ENCODE results near the gene ATP5F1B. TPM values are rescaled to one million over a fixed set of nuclear protein-coding genes. Genes with fewer than 3 reads are reported as not detected.

Gene ATP5F1B
- total and polyA plus RNA-seq, 8 donors = 126 to 299 (median 211) TPM

- Histone ChIP-seq H3K4me3 (no peak overlapping the region), H3K9me3 (no peaks in the 10 kb centered on the region), H3K4me1 (peaks cover 9 to 17% (median 15%) of the 10 kb centered on the region in 3 donors), H3K27me3 (no peaks in the 10 kb centered on the region), H3K27ac (no peak overlapping the region), H3K36me3 (peaks cover 0 to 72% (median 27%) of the 10 kb centered on the region in 3 donors)
- DNase-seq (no peak), FAIRE-seq (no peak), ATAC-seq (no peak)
- WGBS, 2 donors = 64% methylated on average over 2 of the region's 2 CpGs
- intact Hi-C loops (cut with DNase I) = no loop called here
- no peak for TF ChIP-seq CTCF (IDR thresholded peaks at IDR 0.05)
Measured at GRCh38 chr12:56668197-56668457, 22.3 kb upstream of the ATP5F1B start.

- 94 to 96% methylated on average over 13 of the region's 13 CpGs for WGBS, 2 donors
- no peaks in the 10 kb centered on the region for H3K27me3 ChIP-seq
- ATAC-seq (peak in 2 of 4 donors; percentile 5 to 15), DNase-seq (peak in 1 of 6 donors; percentile 7), FAIRE-seq (no peak)
- no peak overlapping the region for H3K27ac ChIP-seq
- no peaks in the 10 kb centered on the region for H3K4me1 ChIP-seq
- TF ChIP-seq CTCF (IDR thresholded peaks at IDR 0.05) = no peak
- H3K36me3 ChIP-seq = peaks cover 0 to 37% (median 16%) of the 10 kb centered on the region in 3 donors
- no peak overlapping the region for H3K4me3 ChIP-seq
- no peaks in the 10 kb centered on the region for H3K9me3 ChIP-seq
- intact Hi-C loops (cut with DNase I) = no loop called here
Measured at GRCh38 chr12:56661979-56662638, 16.3 kb upstream of the ATP5F1B start.

- Histone ChIP-seq H3K4me1 (no peaks in the 10 kb centered on the region), H3K27me3 (no peaks in the 10 kb centered on the region), H3K4me3 (no peak overlapping the region), H3K27ac (no peak overlapping the region), H3K36me3 (peaks cover 0 to 31% (median 15%) of the 10 kb centered on the region in 3 donors), H3K9me3 (no peaks in the 10 kb centered on the region)
- intact Hi-C loops (cut with DNase I) = no loop called here
- WGBS, 2 donors = 95 to 97% methylated on average over 7 of the region's 7 CpGs
- DNase-seq (peak in 1 of 6 donors; percentile 5), FAIRE-seq (no peak), ATAC-seq (peak in 1 of 4 donors; percentile 5)
- no peak for TF ChIP-seq CTCF (IDR thresholded peaks at IDR 0.05)
Measured at GRCh38 chr12:56661560-56661959, 15.8 kb upstream of the ATP5F1B start.

- no peaks in the 10 kb centered on the region for H3K4me1 ChIP-seq
- DNase-seq (no peak), FAIRE-seq (no peak), ATAC-seq (no peak)
- intact Hi-C loops (cut with DNase I) = no loop called here
- no peaks in the 10 kb centered on the region for H3K27me3 ChIP-seq
- TF ChIP-seq CTCF (IDR thresholded peaks at IDR 0.05) = no peak
- H3K27ac ChIP-seq = no peak overlapping the region
- no peak overlapping the region for H3K4me3 ChIP-seq
- H3K9me3 ChIP-seq = no peaks in the 10 kb centered on the region
- peaks cover 0 to 6% (median 2%) of the 10 kb centered on the region in 3 donors for H3K36me3 ChIP-seq
- WGBS, 2 donors = 86 to 88% methylated on average over 1 of the region's 1 CpG
Measured at GRCh38 chr12:56658921-56659320, 13.1 kb upstream of the ATP5F1B start.

Data from pancreas (tissue), 10 donors.